ENCODE data around the gene RPS6KL1. TPM values are rescaled to one million over a fixed set of nuclear protein-coding genes. Genes with fewer than 3 reads are reported as not detected.

RPS6KL1 gene
- total RNA-seq, 1 donor from 2014 or later = 5.8 TPM

- DNase-seq (ENCODE audit: low spot score) = no peak
- H3K27me3 Mint-ChIP-seq (ENCODE audit: low read depth) = no peaks in the 10 kb centered on the region
- no peaks in the 10 kb centered on the region for H3K9me3 Mint-ChIP-seq (ENCODE audit: low read depth)
- H3K36me3 Mint-ChIP-seq (ENCODE audit: low read depth) = no peaks in the 10 kb centered on the region
- H3K4me1 Mint-ChIP-seq (ENCODE audit: low read depth) = peaks cover 5% of the 10 kb centered on the region
- no peak overlapping the region for H3K4me3 Mint-ChIP-seq (ENCODE audit: unreplicated experiment)
- H3K27ac Mint-ChIP-seq (ENCODE audit: unreplicated experiment) = no peak overlapping the region
- no peak for TF ChIP-seq CTCF (IDR thresholded peaks at IDR 0.05)
These were observed 51.2 kb downstream of the RPS6KL1 start for GRCh38 chr14:74871819-74872218.

- no peaks in the 10 kb centered on the region for H3K36me3 Mint-ChIP-seq (ENCODE audit: low read depth)
- H3K4me3 Mint-ChIP-seq (ENCODE audit: unreplicated experiment) = no peak overlapping the region
- peaks cover 5% of the 10 kb centered on the region for H3K4me1 Mint-ChIP-seq (ENCODE audit: low read depth)
- no peak overlapping the region for H3K27ac Mint-ChIP-seq (ENCODE audit: unreplicated experiment)
- H3K27me3 Mint-ChIP-seq (ENCODE audit: low read depth) = peaks cover 2% of the 10 kb centered on the region
- TF ChIP-seq CTCF (IDR thresholded peaks at IDR 0.05) = no peak
- DNase-seq (ENCODE audit: low spot score) = no peak
- no peaks in the 10 kb centered on the region for H3K9me3 Mint-ChIP-seq (ENCODE audit: low read depth)
These were observed 54.3 kb downstream of the RPS6KL1 start for GRCh38 chr14:74868739-74869138.

GRCh38 chr14:74867673-74868072, 55.4 kb downstream of the RPS6KL1 start:
- Mint-ChIP-seq H3K27ac (ENCODE audit: unreplicated experiment) (no peak overlapping the region), H3K4me1 (ENCODE audit: low read depth) (peaks cover 5% of the 10 kb centered on the region), H3K27me3 (ENCODE audit: low read depth) (peaks cover 2% of the 10 kb centered on the region), H3K4me3 (ENCODE audit: unreplicated experiment) (no peak overlapping the region), H3K36me3 (ENCODE audit: low read depth) (no peaks in the 10 kb centered on the region), H3K9me3 (ENCODE audit: low read depth) (no peaks in the 10 kb centered on the region)
- DNase-seq (ENCODE audit: low spot score) = no peak
- TF ChIP-seq CTCF (IDR thresholded peaks at IDR 0.05) = no peak

GRCh38 chr14:74866708-74867389, 56.2 kb downstream of the RPS6KL1 start:
- Mint-ChIP-seq H3K4me1 (ENCODE audit: low read depth) (peaks cover 5% of the 10 kb centered on the region), H3K27me3 (ENCODE audit: low read depth) (peaks cover 2% of the 10 kb centered on the region), H3K36me3 (ENCODE audit: low read depth) (no peaks in the 10 kb centered on the region), H3K4me3 (ENCODE audit: unreplicated experiment) (no peak overlapping the region), H3K27ac (ENCODE audit: unreplicated experiment) (no peak overlapping the region), H3K9me3 (ENCODE audit: low read depth) (no peaks in the 10 kb centered on the region)
- no peak for DNase-seq (ENCODE audit: low spot score)
- no peak for TF ChIP-seq CTCF (IDR thresholded peaks at IDR 0.05)

GRCh38 chr14:74865156-74865555, 57.9 kb downstream of the RPS6KL1 start:
- Mint-ChIP-seq H3K27ac (ENCODE audit: unreplicated experiment) (no peak overlapping the region), H3K27me3 (ENCODE audit: low read depth) (peaks cover 2% of the 10 kb centered on the region), H3K4me3 (ENCODE audit: unreplicated experiment) (no peak overlapping the region), H3K4me1 (ENCODE audit: low read depth) (peaks cover 13% of the 10 kb centered on the region), H3K36me3 (ENCODE audit: low read depth) (no peaks in the 10 kb centered on the region), H3K9me3 (ENCODE audit: low read depth) (no peaks in the 10 kb centered on the region)
- no peak for DNase-seq (ENCODE audit: low spot score)
- no peak for TF ChIP-seq CTCF (IDR thresholded peaks at IDR 0.05)

All from chondrocyte (in vitro differentiated cells).